OCI-LY3 (cell line): Measurements from ENCODE around the gene ROR2.
A peak's percentile ranks its signal among the peaks of the same experiment; 100 is the strongest.
"Not testable (repeated sequence)": the region's sequence is repeated elsewhere in the genome, so short reads cannot be mapped to it uniquely, and the experiment has no call there.

Source experiments
- H2AFZ ChIP-seq: fragments of 200-600, 300-600 bp; shearing (Covaris generic); 2 replicates; pipeline ENCODE4 v1.6.0; 2014; ENCODE audit warnings: antibody characterized with exemption, low read depth, low read length
- H3K27ac ChIP-seq: fragments of 200-600, 300-600 bp; sonication (generic); 2 replicates; pipeline ENCODE4 v1.5.1; 2014; ENCODE audit warnings: mild to moderate bottlenecking, low read length, moderate library complexity, mixed read lengths
- H3K27me3 ChIP-seq: fragments of 200-600, 300-600 bp; sonication (generic); 2 replicates; pipeline ENCODE4 v1.6.1; 2014; ENCODE audit warnings: low read depth, low read length, mixed read lengths
- H3K36me3 ChIP-seq: fragments of 200-600, 300-600 bp; sonication (generic); replicated peaks from 2 replicates; pipeline ENCODE3; 2014; ENCODE audit warnings: low read depth, low read length, mixed read lengths
- H3K4me1 ChIP-seq: fragments of 300-600, 200-600 bp; sonication (generic); 2 replicates; pipeline ENCODE4 v1.6.1; 2014; ENCODE audit warnings: low read length, mixed read lengths
- H3K4me2 ChIP-seq: fragments of 200-600, 300-600 bp; sonication (generic); 2 replicates; pipeline ENCODE4 v1.6.1; 2014; ENCODE audit warnings: low read length, mixed read lengths
- H3K4me3 ChIP-seq: fragments of 300-600, 200-600 bp; sonication (generic); 2 replicates; pipeline ENCODE4 v1.5.1; 2014; ENCODE audit warnings: antibody characterized with exemption, mild to moderate bottlenecking, low read length, moderate library complexity
- H3K79me2 ChIP-seq: fragments of 300-600, 200-600 bp; shearing (Covaris generic); 2 replicates; pipeline ENCODE4 v1.6.1; 2014; ENCODE audit warnings: mild to moderate bottlenecking, low read length, mixed read lengths
- H3K9ac ChIP-seq: fragments of 300-600, 200-600 bp; shearing (Covaris generic); 2 replicates; pipeline ENCODE4 v1.6.0; 2014; ENCODE audit warnings: mild to moderate bottlenecking, low read length, moderate library complexity
- H3K9me3 ChIP-seq: fragments of 200-600, 300-600 bp; shearing (Covaris generic); 2 replicates; pipeline ENCODE4 v1.6.1; 2014; ENCODE audit warnings: low read length, mixed read lengths; ENCODE audit not compliant: insufficient read depth
- H4K20me1 ChIP-seq: fragments of 200-600, 300-600 bp; sonication (generic); 2 replicates; pipeline ENCODE4 v1.6.1; 2016; ENCODE audit warnings: low read length, mixed read lengths; ENCODE audit not compliant: insufficient read depth
- EZH2phosphoT487 ChIP-seq: fragments of 200-600 bp; shearing (Covaris generic); IDR thresholded peaks from 2 replicates; pipeline ENCODE4 v1.6.1; 2018; ENCODE audit warnings: antibody characterized with exemption, mixed run types, low read depth
- TF ChIP-seq, protein P1 (sequence below): fragments of 200-600, 300-600 bp; sonication (generic); IDR thresholded peaks from 2 replicates; pipeline ENCODE4 v1.5.1; 2014; ENCODE audit warnings: antibody characterized with exemption, low read length, low read depth

The ROR2 gene

DNA sequence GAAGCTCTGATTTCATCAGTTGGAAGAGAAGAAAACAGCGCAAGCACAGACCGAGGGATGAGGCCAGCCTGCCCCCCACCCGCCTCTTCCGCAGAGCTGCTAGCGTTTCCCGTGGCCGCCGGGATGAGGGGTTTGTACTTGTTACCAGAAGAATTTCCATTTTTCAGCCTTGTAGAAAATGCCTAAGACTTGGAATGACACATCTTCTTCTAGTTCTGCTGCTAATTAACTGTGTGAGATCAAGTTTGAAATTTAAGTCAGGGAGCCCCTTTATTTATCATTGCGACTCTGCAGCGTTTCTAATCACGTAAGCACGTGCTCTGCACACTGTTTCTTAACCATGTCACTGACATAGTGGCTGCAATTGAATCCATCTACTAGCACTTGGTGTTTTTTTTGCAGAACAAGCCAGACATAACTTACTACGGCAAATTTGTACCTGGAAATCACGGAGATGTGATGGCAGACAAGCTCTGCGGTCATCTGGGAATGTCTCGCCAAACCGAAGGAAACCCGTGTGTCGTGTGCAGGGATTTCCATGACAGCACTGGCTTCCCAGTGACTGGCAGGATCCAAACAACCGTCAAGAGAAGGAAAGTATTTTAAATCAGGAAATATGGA is 41.8 kb upstream of the ROR2 start:
- Histone ChIP-seq H3K4me2 (no peak overlapping the region), H3K27ac (no peak overlapping the region), H4K20me1 (no peaks in the 10 kb centered on the region), H3K9ac (no peak overlapping the region), H3K4me3 (no peak overlapping the region), H3K36me3 (no peaks in the 10 kb centered on the region), H3K4me1 (no peaks in the 10 kb centered on the region), H2AFZ (no peak overlapping the region), H3K9me3 (no peaks in the 10 kb centered on the region), H3K79me2 (no peaks in the 10 kb centered on the region), H3K27me3 (0 out of 2 replicates have a peak, but pooled peaks cover 8% of the 10 kb centered on the region)
- no peak for TF ChIP-seq EZH2phosphoT487
- TF ChIP-seq, protein P1, sequence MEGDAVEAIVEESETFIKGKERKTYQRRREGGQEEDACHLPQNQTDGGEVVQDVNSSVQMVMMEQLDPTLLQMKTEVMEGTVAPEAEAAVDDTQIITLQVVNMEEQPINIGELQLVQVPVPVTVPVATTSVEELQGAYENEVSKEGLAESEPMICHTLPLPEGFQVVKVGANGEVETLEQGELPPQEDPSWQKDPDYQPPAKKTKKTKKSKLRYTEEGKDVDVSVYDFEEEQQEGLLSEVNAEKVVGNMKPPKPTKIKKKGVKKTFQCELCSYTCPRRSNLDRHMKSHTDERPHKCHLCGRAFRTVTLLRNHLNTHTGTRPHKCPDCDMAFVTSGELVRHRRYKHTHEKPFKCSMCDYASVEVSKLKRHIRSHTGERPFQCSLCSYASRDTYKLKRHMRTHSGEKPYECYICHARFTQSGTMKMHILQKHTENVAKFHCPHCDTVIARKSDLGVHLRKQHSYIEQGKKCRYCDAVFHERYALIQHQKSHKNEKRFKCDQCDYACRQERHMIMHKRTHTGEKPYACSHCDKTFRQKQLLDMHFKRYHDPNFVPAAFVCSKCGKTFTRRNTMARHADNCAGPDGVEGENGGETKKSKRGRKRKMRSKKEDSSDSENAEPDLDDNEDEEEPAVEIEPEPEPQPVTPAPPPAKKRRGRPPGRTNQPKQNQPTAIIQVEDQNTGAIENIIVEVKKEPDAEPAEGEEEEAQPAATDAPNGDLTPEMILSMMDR, result no peak

DNA sequence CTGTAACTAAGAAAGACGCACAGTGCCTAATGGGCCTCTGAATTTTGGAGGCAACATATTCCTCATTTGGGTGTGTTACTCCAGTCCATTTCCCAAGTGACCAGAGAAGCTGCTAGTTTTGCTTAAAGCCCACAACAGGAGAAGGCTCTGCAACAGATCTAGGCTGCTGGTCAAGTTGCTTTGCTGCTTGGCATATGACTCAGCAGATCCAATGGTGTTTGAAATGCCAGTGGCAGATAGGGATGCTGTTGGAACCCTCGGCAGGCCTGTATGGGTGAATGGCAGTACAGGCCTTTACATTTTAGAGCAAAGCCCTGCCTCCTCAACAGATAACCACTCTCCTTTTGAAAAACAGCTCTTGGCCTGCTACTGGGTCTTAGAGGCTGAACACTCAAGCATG is 36.2 kb upstream of the ROR2 start:
- no peaks in the 10 kb centered on the region for H3K9me3 ChIP-seq
- no peak overlapping the region for H2AFZ ChIP-seq
- H3K9ac ChIP-seq, result no peak overlapping the region
- H3K4me3 ChIP-seq, result no peak overlapping the region
- H4K20me1 ChIP-seq, result no peaks in the 10 kb centered on the region
- H3K36me3 ChIP-seq, result no peaks in the 10 kb centered on the region
- no peak overlapping the region for H3K4me2 ChIP-seq
- H3K27ac ChIP-seq, result no peak overlapping the region
- no peaks in the 10 kb centered on the region for H3K4me1 ChIP-seq
- H3K27me3 ChIP-seq, result no peaks in the 10 kb centered on the region
- no peak for TF ChIP-seq EZH2phosphoT487
- TF ChIP-seq, protein P1, result no peak
- no peaks in the 10 kb centered on the region for H3K79me2 ChIP-seq

DNA sequence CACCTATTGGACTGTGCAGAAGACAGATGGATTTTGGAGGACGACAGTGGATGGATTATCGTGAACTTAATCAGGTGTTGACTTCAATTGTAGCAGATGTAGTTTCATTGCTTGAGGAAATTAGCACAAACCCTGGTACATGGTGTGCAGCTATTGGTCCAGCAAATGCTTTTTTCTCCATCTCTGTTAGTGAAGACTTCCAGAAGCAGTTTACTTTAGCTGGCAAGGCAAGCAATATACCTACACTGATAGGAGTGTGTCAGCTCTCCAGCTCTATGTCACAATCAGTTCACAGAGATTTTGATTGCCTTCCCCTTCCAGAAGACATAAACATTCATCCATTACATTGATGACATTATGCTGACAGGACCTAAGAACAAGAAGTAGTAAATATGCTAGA is 35.7 kb upstream of the ROR2 start:
- no peaks in the 10 kb centered on the region for H3K9me3 ChIP-seq
- no peak for TF ChIP-seq EZH2phosphoT487
- TF ChIP-seq, protein P1, result no peak
- H3K36me3 ChIP-seq, result no peaks in the 10 kb centered on the region
- H3K4me3 ChIP-seq, result no peak overlapping the region
- no peak overlapping the region for H2AFZ ChIP-seq
- H3K9ac ChIP-seq, result no peak overlapping the region
- H4K20me1 ChIP-seq, result no peaks in the 10 kb centered on the region
- no peaks in the 10 kb centered on the region for H3K4me1 ChIP-seq
- no peak overlapping the region for H3K27ac ChIP-seq
- H3K79me2 ChIP-seq, result no peaks in the 10 kb centered on the region
- H3K4me2 ChIP-seq, result no peak overlapping the region
- no peaks in the 10 kb centered on the region for H3K27me3 ChIP-seq

DNA sequence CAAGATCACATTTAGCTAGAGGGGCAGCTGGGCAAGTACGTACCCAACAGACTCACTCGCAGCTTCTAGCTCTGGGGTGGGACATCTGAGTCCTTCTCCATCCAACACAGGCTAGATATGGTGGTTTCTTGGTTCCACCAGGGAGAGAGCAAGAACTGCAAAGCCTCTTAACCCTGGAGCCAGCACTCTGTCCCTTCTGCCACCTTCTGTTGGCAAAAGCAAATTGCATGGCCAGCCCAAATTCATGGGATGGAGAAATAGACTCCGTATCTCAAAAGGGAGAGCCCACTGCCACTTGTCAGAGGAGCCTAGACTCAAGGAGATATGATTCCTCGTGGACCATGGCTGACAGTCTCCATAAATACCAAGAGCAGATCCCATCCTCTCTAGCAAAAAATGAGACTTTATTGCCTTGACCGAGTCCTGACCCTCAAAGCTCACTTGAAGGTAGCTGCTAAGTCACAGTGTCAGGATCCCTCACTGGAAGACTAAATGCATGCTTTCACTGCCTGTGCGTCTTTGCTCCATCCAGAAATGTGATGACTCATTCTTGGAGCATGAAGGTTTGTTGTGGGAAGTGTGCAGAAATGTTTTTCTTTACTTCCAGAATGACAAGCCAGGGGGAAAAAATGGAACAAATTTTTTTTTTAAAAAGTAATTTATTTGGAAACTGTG is 28.8 kb upstream of the ROR2 start:
- Histone ChIP-seq H3K36me3 (no peaks in the 10 kb centered on the region), H3K79me2 (no peaks in the 10 kb centered on the region), H3K27ac (no peak overlapping the region), H3K4me1 (no peaks in the 10 kb centered on the region), H4K20me1 (no peaks in the 10 kb centered on the region), H3K9me3 (no peaks in the 10 kb centered on the region), H2AFZ (no peak overlapping the region), H3K9ac (no peak overlapping the region), H3K4me2 (no peak overlapping the region), H3K4me3 (no peak overlapping the region), H3K27me3 (no peaks in the 10 kb centered on the region)
- TF ChIP-seq, protein P1, result peak; percentile 46
- no peak for TF ChIP-seq EZH2phosphoT487

DNA sequence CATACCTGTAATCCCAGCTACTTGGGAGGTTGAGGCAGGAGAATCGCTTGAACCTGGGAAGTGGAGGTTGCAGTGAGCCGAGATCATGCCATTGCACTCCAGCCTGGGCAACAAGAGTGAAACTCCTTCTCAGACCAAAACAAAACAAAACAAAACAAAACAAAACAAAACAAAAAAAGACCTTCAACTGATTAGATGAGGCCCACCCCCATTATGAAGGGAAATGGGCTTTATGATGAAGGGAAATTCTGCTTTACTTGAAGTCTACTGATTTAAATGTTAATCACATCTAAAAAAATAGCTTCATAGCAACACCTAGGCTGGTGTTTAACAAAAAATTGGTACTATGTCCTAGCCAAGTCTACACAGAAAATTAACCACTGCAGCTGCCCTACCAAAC is 25.2 kb upstream of the ROR2 start:
- H3K4me1 ChIP-seq, H3K4me2 ChIP-seq, H3K79me2 ChIP-seq, H4K20me1 ChIP-seq, H3K36me3 ChIP-seq, H3K4me3 ChIP-seq, H3K9me3 ChIP-seq, H3K9ac ChIP-seq, H2AFZ ChIP-seq, H3K27ac ChIP-seq: not testable (repeated sequence)
- peaks cover 18% of the 10 kb centered on the region; the same call in 1 of the 2 replicates for H3K27me3 ChIP-seq
